Spleen (tissue), 11 donors: ENCODE results near the gene CYTIP. TPM values are rescaled to one million over a fixed set of nuclear protein-coding genes. Genes with fewer than 3 reads are reported as not detected.

Experiments used
- DNase-seq: peaks from one replicate; pipeline ENCODE4 v3.0.0-alpha.2; 2020
- H3K27ac ChIP-seq, 8 donors: fragments of 200-600 bp; sonication (generic) in 7 of 8; 1 replicate in 4 of 8; 2 replicates in 4 of 8; pipeline versions ENCODE4 v1.5.0 to v1.8.0; 2016 to 2021; ENCODE audit warnings: inconsistent platforms in 4 of 8, mild to moderate bottlenecking in 4 of 8, moderate library complexity in 1 of 8
- H3K27me3 ChIP-seq, 7 donors: fragments of 200-600 bp; sonication (generic) in 6 of 7; replicated peaks in 1 of 7; 1 replicate in 4 of 7; 2 replicates in 3 of 7; pipeline versions ENCODE4 v1.5.0 to v1.8.0; 2016 to 2021; ENCODE audit warnings: inconsistent platforms in 3 of 7, mild to moderate bottlenecking in 1 of 7
- H3K36me3 ChIP-seq, 6 donors: fragments of 200-600 bp; sonication (generic) in 5 of 6; 1 replicate in 4 of 6; 2 replicates in 2 of 6; pipeline versions ENCODE4 v1.5.0 to v1.8.0; 2016 to 2021; ENCODE audit warnings: inconsistent platforms in 2 of 6
- H3K4me1 ChIP-seq, 6 donors: fragments of 200-600 bp; sonication (generic) in 5 of 6; 1 replicate in 3 of 6; 2 replicates in 3 of 6; pipeline versions ENCODE4 v1.5.0 to v1.8.0; 2016 to 2021; ENCODE audit warnings: inconsistent platforms in 3 of 6
- H3K4me3 ChIP-seq, 8 donors: fragments of 200-600 bp; sonication (generic) in 7 of 8; 1 replicate in 4 of 8; 2 replicates in 4 of 8; pipeline versions ENCODE4 v1.5.0 to v1.8.0; 2016 to 2021; ENCODE audit warnings: inconsistent platforms in 4 of 8, mild to moderate bottlenecking in 4 of 8, moderate library complexity in 2 of 8
- H3K9me3 ChIP-seq, 8 donors: fragments of 200-600 bp; sonication (generic) in 7 of 8; 1 replicate in 4 of 8; 2 replicates in 4 of 8; pipeline versions ENCODE4 v1.5.0 to v1.8.0; 2016 to 2021; ENCODE audit warnings: inconsistent platforms in 4 of 8
- POLR2A ChIP-seq, 3 donors: fragments of 450-650 bp; IDR thresholded peaks; one replicate each; pipeline ENCODE4 v1.5.1; 2017; ENCODE audit warnings: antibody characterized with exemption in 3 of 3, mild to moderate bottlenecking in 1 of 3
- POLR2AphosphoS5 ChIP-seq, 3 donors: sonication (generic); formaldehyde crosslinking; IDR thresholded peaks; one replicate each; pipeline ENCODE4 v1.5.1; 2017; ENCODE audit warnings: antibody characterized with exemption in 3 of 3
- WGBS, 5 donors: extraction: QIAGEN DNeasy Blood & Tissue Kit in 3 of 5; methylation state at CpG; one replicate each; pipeline versions ENCODE4 v1.1.5 to v1.1.7; 2013 to 2018; 5-methylcytosine and 5-hydroxymethylcytosine counted together
- intact Hi-C: fragments of 100-400 bp; cut with DNase I; formaldehyde crosslinking; loops from one replicate; pipeline ENCODE4 v1.15.0; 2023; ENCODE audit warnings: low total_unique reads
- polyA plus RNA-seq, 3 donors: library from polyadenylated mRNA; stranded (reverse); fragments of 200-250 nt; gene quantifications; one replicate each; pipeline ENCODE4 v1.2.1, GENCODE V29; 2013
- total RNA-seq, 7 donors: library from RNA; depleted of rRNA in 3 of 7; stranded (reverse); fragments of >200 nt in 3 of 7; fragmentation: NEBNext Ultra II Directional in 4 of 7; extraction: Animal tissue kit (Norgen Biotek cat#: 25700) in 4 of 7; gene quantifications; one replicate each; pipeline versions ENCODE4 v1.1.0 to v1.2.1, GENCODE V29; 2016 to 2021
- TF ChIP-seq, protein P1 (sequence below), 11 experiments: fragments of 200-600 bp in 7 of 11; fragments of 450-650 bp in 4 of 11; sonication (generic) in 4 of 11; IDR thresholded peaks in 8 of 11; conservative IDR thresholded peaks in 3 of 11; 1 replicate in 7 of 11; 2 replicates in 4 of 11; pipeline versions ENCODE4 v1.4.0 to v1.8.0; 2016 to 2021; ENCODE audit warnings: antibody characterized with exemption in 11 of 11, inconsistent platforms in 4 of 11, mild to moderate bottlenecking in 1 of 11
- donor health status: healthy with polysubstance abuse.
- donor health status: DM: no; HTN: no; CAD: no; lungs with moderate emphysema.
- donor health status: DM: no; HTN: no; CAD: no.
- donor health status: Bipolar disorder and iron deficiency.
- donor health status: healthy.
- donor health status: DM: no; HTN: no; CAD: no.
- donor health status: DM: yes; HTN: yes; CAD: no.

CYTIP gene
- total and polyA plus RNA-seq, 10 donors, result 27.3 to 135 (median 101) TPM

DNA sequence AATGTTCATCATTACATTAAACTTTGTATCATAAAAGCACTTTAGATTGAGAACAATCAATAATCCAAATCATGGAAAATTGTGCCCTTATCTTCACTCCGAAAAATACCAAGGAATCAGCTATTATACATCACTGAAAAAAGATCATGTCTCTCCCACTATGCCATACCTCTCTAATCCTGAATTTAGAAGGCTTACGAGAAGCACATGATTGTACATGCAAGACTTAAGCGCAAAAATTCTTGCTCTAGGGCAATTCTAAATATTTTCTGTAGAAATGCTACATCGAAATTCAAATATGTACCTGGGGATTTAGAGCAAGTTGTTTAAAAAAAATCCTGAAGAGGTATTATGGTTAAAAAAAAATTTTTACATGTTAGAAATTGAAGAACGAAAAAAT lies 1.3 kb downstream of the CYTIP start:
- no peak for DNase-seq
- Histone ChIP-seq H3K4me1 (peaks cover 2 to 71% (median 40%) of the 10 kb centered on the region in 6 donors), H3K27ac (peak overlapping the region; percentile 81 to 96 (median 94)), H3K9me3 (no peaks in the 10 kb centered on the region), H3K4me3 (peak overlapping the region; percentile 42 to 74 (median 53)), H3K27me3 (no peaks in the 10 kb centered on the region), H3K36me3 (no peaks in the 10 kb centered on the region)
- WGBS, 5 donors, result 24 to 41% (median 40%) methylated on average over 5 of the region's 5 CpGs
- no peak for TF ChIP-seq POLR2AphosphoS5 (IDR thresholded peaks at IDR 0.05)
- TF ChIP-seq, protein P1, sequence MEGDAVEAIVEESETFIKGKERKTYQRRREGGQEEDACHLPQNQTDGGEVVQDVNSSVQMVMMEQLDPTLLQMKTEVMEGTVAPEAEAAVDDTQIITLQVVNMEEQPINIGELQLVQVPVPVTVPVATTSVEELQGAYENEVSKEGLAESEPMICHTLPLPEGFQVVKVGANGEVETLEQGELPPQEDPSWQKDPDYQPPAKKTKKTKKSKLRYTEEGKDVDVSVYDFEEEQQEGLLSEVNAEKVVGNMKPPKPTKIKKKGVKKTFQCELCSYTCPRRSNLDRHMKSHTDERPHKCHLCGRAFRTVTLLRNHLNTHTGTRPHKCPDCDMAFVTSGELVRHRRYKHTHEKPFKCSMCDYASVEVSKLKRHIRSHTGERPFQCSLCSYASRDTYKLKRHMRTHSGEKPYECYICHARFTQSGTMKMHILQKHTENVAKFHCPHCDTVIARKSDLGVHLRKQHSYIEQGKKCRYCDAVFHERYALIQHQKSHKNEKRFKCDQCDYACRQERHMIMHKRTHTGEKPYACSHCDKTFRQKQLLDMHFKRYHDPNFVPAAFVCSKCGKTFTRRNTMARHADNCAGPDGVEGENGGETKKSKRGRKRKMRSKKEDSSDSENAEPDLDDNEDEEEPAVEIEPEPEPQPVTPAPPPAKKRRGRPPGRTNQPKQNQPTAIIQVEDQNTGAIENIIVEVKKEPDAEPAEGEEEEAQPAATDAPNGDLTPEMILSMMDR (IDR thresholded peaks at IDR 0.05 in 8 of 11, conservative IDR thresholded peaks at IDR 0.05 in 3 of 11), result no peak
- TF ChIP-seq POLR2A (IDR thresholded peaks at IDR 0.05), result no peak
- intact Hi-C loops, result no loop called here

DNA sequence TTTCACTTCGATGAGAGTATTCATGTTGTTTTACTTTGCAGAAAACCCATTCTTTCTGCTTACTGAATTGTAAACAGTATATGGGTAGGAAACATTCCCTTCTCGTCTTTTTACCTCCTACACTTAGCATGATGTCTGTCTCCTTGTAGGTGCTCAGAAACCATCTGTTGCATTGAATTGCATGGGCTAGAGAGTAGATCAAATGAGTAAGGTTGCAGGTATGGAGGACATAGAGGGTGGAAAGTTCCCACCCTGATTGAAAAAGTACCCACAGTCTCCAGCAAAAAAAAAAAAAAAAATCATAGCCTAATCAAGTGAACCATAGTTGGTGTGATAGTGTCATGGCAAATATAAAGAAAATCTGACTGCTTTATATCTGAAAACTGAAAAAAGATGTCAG lies 1.7 kb downstream of the CYTIP start:
- H3K9me3 ChIP-seq, result no peaks in the 10 kb centered on the region
- TF ChIP-seq, protein P1 (IDR thresholded peaks at IDR 0.05 in 8 of 11, conservative IDR thresholded peaks at IDR 0.05 in 3 of 11), result no peak
- TF ChIP-seq POLR2A (IDR thresholded peaks at IDR 0.05) (no peak), POLR2AphosphoS5 (IDR thresholded peaks at IDR 0.05) (no peak)
- H3K27me3 ChIP-seq, result no peaks in the 10 kb centered on the region
- H3K27ac ChIP-seq, result peak overlapping the region; percentile 81 to 96 (median 94)
- peaks cover 2 to 71% (median 44%) of the 10 kb centered on the region in 6 donors for H3K4me1 ChIP-seq
- intact Hi-C loops, result no loop called here
- H3K36me3 ChIP-seq, result peaks cover 0 to 2% (median 0%) of the 10 kb centered on the region in 6 donors
- 25 to 53% (median 31%) methylated on average over 2 of the region's 2 CpGs for WGBS, 5 donors
- no peak for DNase-seq
- peak overlapping the region; percentile 42 to 74 (median 53) for H3K4me3 ChIP-seq

DNA sequence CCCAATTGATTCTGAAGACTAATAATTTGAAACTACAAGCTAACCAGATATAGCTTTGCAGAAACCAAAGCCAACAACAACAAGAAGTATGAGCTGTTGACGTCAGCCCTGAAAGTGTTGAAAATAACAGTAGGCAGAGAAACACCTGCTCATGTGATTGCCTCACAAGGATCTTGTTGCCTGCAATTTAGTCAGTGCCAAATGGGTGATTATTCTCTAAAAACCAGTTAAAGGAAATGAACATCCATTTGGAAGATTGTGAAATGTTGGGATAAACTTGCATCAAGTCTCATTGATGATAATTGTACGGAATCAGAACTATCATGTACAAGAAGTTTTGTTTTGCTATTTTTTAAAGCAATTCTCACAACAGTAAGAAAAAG lies 2.8 kb downstream of the CYTIP start:
- no peak for DNase-seq
- H3K4me3 ChIP-seq, result peak overlapping the region; percentile 42 to 74 (median 53)
- WGBS, 5 donors, result 25 to 35% (median 33%) methylated on average over 2 of the region's 2 CpGs

DNA sequence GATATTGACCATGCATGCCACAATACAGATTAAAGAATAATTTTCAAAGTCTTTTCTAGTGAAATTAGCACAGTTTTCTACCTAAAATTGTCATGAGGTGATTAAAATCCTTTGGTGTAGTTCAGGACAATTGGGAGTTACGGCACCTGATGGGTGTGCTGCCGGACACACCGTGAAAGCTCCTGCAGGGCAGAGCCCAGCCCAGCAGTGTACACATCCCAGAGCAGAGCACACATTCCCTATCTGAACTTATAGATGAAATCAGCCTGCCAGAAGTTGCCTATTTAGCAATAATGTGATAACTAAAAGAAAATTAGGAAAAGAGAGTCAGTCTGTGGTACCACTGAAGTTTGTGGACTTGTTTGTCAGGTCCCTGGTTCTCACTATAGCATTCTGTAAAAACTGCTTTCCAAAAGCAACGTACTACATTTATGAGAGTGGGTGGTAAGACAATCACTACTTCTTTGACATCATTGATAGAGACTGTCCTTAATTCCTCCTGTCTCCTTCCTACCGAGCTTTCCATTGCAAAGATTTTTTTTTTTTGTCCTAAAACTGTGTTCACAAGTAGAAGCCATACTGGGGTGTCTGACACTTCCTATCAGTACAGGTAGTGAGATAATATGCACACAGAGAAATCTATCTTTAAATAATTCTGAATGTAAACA lies 3.4 kb downstream of the CYTIP start:
- H3K27me3 ChIP-seq, result no peaks in the 10 kb centered on the region
- 59 to 68% (median 66%) methylated on average over 5 of the region's 5 CpGs for WGBS, 5 donors
- H3K36me3 ChIP-seq, result peaks cover 0 to 3% (median 0%) of the 10 kb centered on the region in 6 donors
- H3K4me3 ChIP-seq, result peak overlapping the region; percentile 38 to 74 (median 52)
- intact Hi-C loops, result no loop called here
- no peaks in the 10 kb centered on the region for H3K9me3 ChIP-seq
- peak overlapping the region; percentile 81 to 96 (median 94) for H3K27ac ChIP-seq
- TF ChIP-seq POLR2A (IDR thresholded peaks at IDR 0.05), result no peak
- peak in 2 of 3 donors; percentile 23 to 44 for TF ChIP-seq POLR2AphosphoS5 (IDR thresholded peaks at IDR 0.05)
- TF ChIP-seq, protein P1 (IDR thresholded peaks at IDR 0.05 in 8 of 11, conservative IDR thresholded peaks at IDR 0.05 in 3 of 11), result no peak
- H3K4me1 ChIP-seq, result peaks cover 0 to 71% (median 58%) of the 10 kb centered on the region in 6 donors
- peak; percentile 75 for DNase-seq

More for the DNA sequence above, 2.8 kb downstream of the CYTIP start:
- Histone ChIP-seq H3K36me3 (peaks cover 0 to 3% (median 0%) of the 10 kb centered on the region in 6 donors), H3K4me1 (peaks cover 0 to 71% (median 56%) of the 10 kb centered on the region in 6 donors), H3K27me3 (no peaks in the 10 kb centered on the region), H3K9me3 (no peaks in the 10 kb centered on the region), H3K27ac (peak overlapping the region; percentile 81 to 96 (median 94))
- peak in 1 of 3 donors; percentile 37 for TF ChIP-seq POLR2A (IDR thresholded peaks at IDR 0.05)
- TF ChIP-seq, protein P1 (IDR thresholded peaks at IDR 0.05 in 8 of 11, conservative IDR thresholded peaks at IDR 0.05 in 3 of 11), result no peak
- peak in 1 of 3 donors; percentile 94 for TF ChIP-seq POLR2AphosphoS5 (IDR thresholded peaks at IDR 0.05)
- intact Hi-C loops, result no loop called here
